Right lobe of liver (tissue), 4 donors: ENCODE measurements around the gene SMAD1.

ENCODE experiments used
- POLR2A ChIP-seq: fragments of 450-650 bp; IDR thresholded peaks from one replicate; pipeline ENCODE4 v1.6.1; 2017; ENCODE audit warnings: antibody characterized with exemption, mild to moderate bottlenecking
- TF ChIP-seq, protein P1 (sequence below), 4 donors: fragments of 200-600 bp in 3 of 4; fragments of 450-650 bp in 1 of 4; IDR thresholded peaks; one replicate each; pipeline versions ENCODE4 v1.5.1 to v1.8.0; 2016 to 2022; ENCODE audit warnings: antibody characterized with exemption in 4 of 4, mild to moderate bottlenecking in 2 of 4
- donor health status: DM: no; HTN: no; CAD: no.
- donor health status: DM: no; HTN: no; CAD: no.
- donor health status: DM: no; HTN: yes; CAD: no.

DNA sequence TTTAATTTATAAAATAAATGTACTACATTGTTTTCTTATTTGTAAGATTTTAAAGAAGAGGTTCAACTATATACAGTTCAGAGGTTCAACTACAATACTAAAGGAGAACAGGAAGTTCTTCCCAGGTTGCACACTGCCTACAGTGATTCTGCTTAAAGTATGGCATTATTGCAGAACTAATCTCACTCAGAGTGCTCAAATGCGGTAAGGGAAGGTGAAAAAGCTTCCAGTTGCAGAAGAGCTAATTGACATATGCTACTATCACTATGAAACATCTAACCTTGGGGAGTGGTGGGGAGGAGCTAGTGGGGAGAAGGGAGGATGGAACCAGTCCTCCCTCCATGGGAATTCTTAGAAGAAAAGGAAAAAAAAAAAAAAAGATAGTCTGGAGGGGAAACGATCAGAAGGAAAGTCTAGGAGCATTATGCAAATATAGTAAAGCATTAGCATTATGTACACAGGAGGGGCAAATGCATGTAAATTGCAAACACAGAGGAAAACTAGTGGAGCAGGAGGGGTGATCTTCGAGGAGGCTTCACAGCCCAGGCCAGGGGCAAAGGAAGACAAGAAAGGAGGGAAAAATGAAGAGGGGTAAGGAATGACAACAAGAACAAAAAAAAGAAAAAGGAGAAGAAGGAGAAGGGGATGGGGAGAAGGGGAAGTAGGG lies 105.6 kb downstream of the SMAD1 start:
- TF ChIP-seq POLR2A, result no peak
- TF ChIP-seq, protein P1, sequence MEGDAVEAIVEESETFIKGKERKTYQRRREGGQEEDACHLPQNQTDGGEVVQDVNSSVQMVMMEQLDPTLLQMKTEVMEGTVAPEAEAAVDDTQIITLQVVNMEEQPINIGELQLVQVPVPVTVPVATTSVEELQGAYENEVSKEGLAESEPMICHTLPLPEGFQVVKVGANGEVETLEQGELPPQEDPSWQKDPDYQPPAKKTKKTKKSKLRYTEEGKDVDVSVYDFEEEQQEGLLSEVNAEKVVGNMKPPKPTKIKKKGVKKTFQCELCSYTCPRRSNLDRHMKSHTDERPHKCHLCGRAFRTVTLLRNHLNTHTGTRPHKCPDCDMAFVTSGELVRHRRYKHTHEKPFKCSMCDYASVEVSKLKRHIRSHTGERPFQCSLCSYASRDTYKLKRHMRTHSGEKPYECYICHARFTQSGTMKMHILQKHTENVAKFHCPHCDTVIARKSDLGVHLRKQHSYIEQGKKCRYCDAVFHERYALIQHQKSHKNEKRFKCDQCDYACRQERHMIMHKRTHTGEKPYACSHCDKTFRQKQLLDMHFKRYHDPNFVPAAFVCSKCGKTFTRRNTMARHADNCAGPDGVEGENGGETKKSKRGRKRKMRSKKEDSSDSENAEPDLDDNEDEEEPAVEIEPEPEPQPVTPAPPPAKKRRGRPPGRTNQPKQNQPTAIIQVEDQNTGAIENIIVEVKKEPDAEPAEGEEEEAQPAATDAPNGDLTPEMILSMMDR (IDR thresholded peaks at IDR 0.05), result no peak
